Effector memory CD4-positive, alpha-beta T cell (primary cell): Measurements from ENCODE around the gene SFTA2.
"Not testable (repeated sequence)": the region's sequence is repeated elsewhere in the genome, so short reads cannot be mapped to it uniquely, and the experiment has no call there.

Experiments
- DNase-seq, 3 donors: peaks; one replicate each; pipeline ENCODE4 v3.0.0-alpha.2; 2020
- H3K27ac ChIP-seq: 2 replicates; pipeline ENCODE4 v1.7.0; 2013; ENCODE audit warnings: mild to moderate bottlenecking, low read length, moderate library complexity; ENCODE audit not compliant: insufficient read depth, poor library complexity, severe bottlenecking
- H3K27me3 ChIP-seq: replicated peaks from 2 replicates; pipeline ENCODE4 v1.7.0; 2013; ENCODE audit warnings: mild to moderate bottlenecking, low read length; ENCODE audit not compliant: insufficient read depth, control insufficient read depth, poor library complexity, severe bottlenecking
- H3K36me3 ChIP-seq: 2 replicates; pipeline ENCODE4 v1.7.0; 2013; ENCODE audit warnings: mild to moderate bottlenecking, low read length, moderate library complexity; ENCODE audit not compliant: control insufficient read depth, insufficient read depth
- H3K4me1 ChIP-seq: 2 replicates; pipeline ENCODE4 v1.7.0; 2013; ENCODE audit warnings: low read length, mild to moderate bottlenecking; ENCODE audit not compliant: control insufficient read depth, insufficient read depth, poor library complexity, severe bottlenecking
- H3K4me3 ChIP-seq: 2 replicates; pipeline ENCODE4 v1.7.0; 2013; ENCODE audit warnings: low read length, low read depth, mild to moderate bottlenecking; ENCODE audit not compliant: insufficient read depth, poor library complexity, severe bottlenecking
- H3K9me3 ChIP-seq: 2 replicates; pipeline ENCODE4 v1.7.0; 2013; ENCODE audit warnings: mild to moderate bottlenecking, low read length, moderate library complexity; ENCODE audit not compliant: control insufficient read depth

Gene SFTA2

DNA sequence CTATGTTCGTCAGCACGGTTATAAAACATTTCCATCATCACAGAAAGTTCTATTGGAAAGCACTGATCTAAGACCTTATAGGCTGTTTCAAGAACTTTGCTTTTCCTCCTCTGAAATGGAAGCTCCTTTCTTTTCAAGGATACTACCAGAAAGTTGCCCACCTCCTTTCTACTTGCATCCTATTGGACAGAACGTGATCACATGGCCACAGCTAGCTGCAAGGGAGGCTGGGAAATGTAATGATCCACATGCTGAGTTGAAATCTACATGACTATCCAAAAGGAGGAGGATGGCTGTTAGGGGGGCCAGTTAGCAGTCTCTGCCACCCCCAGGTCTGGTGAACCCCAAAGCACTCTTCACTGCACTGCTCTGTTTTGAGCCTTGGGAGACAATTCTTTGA lies 3.3 kb downstream of the SFTA2 start:
- Histone ChIP-seq H3K4me1 (no peaks in the 10 kb centered on the region), H3K27ac (no peak overlapping the region), H3K36me3 (peaks cover 25% of the 10 kb centered on the region), H3K4me3 (no peak overlapping the region), H3K9me3 (no peaks in the 10 kb centered on the region), H3K27me3 (no peaks in the 10 kb centered on the region)
- no peak for DNase-seq

DNA sequence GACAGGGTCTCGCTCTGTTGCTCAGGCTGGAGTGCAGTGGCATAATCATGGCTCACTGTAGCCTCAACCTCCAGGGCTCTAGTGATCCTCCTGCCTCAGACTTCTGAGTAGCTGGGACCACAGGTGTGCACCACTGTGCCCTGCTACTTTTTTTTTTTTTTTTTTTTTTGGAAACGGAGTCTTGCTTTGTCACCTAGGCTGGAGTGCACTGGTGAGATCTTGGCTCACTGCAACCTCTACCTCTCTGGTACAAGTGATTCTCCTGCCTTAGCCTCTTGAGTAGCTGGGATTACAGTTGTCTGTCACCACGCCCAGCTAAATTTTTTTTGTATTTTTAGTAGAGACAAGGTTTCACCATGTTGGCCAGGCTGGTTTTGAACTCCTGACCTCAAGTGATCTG lies 4.9 kb downstream of the SFTA2 start:
- H3K4me3 ChIP-seq, H3K4me1 ChIP-seq, H3K27ac ChIP-seq, DNase-seq, H3K27me3 ChIP-seq, H3K9me3 ChIP-seq: not testable (repeated sequence)
- peaks cover 38% of the 10 kb centered on the region for H3K36me3 ChIP-seq

DNA sequence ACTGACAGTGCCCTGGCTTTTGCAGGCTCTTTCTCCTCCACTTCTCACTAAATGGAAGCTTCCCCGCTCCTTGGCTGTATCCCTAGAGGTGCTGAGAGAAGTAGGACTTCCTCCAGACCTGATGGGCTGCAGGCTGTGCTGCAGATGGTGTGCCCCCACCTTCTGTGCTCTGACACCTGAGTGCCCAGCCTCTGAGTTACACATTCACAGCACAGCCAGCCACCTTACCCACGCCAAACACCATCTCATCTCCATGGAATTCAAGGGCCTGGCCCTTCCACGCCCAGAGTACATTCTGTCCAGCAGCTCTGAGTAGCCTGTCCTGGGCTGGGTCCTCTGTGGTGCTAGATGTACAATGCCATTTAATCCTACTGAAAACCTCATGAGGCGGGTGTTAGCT lies 5.3 kb downstream of the SFTA2 start:
- no peaks in the 10 kb centered on the region for H3K9me3 ChIP-seq
- no peaks in the 10 kb centered on the region for H3K27me3 ChIP-seq
- no peak for DNase-seq
- no peak overlapping the region for H3K27ac ChIP-seq
- no peaks in the 10 kb centered on the region for H3K4me1 ChIP-seq
- no peak overlapping the region for H3K4me3 ChIP-seq
- peaks cover 42% of the 10 kb centered on the region for H3K36me3 ChIP-seq

DNA sequence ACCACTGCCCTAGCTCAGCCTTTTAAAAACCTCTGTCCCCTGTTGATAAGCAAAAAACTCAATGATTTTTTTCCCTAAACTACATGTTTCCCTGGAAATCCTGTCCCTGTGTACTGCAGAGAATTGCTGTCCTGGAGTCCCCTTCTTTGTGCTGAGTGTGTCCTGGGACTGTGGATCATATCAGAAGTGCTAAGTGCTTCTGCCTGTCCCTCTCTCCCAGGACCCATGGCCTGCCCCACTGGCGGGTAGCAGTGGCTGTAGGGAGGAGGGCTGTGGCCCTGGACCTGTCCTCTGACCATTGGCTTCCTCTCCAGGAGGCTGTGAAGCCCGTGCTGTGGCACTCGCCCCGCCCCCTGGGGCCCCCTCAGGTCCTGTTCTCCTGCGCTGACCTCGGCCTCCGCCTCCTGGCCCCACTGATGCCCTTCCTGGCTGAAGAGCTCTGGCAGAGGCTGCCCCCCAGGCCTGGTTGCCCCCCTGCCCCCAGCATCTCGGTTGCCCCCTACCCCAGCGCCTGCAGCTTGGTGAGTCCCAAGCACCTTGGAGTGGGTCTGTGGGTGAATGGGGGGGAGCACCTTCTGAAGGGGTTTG lies 7.8 kb downstream of the SFTA2 start:
- not testable (repeated sequence) for H3K4me3 ChIP-seq, H3K9me3 ChIP-seq, H3K27ac ChIP-seq, DNase-seq, H3K4me1 ChIP-seq, H3K27me3 ChIP-seq
- peaks cover 67% of the 10 kb centered on the region for H3K36me3 ChIP-seq

DNA sequence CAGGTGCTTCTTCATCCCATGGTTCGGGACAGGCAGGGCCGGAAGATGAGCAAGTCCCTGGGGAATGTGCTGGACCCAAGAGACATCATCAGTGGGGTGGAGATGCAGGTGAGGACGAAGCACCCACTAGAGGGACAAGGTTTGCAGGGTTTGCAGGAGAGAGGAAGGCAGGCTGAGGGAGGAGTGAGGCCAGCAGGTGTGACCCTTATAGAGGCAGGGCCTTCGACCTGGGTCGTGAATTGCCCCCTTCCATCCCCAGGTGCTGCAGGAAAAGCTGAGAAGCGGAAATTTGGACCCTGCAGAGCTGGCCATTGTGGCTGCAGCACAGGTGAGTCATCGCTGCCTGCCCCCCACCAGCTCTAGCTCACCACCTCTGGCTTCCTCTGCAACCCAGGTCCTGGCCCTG lies 9.5 kb downstream of the SFTA2 start:
- Histone ChIP-seq H3K4me1 (no peaks in the 10 kb centered on the region), H3K27ac (no peak overlapping the region), H3K27me3 (no peaks in the 10 kb centered on the region), H3K9me3 (no peaks in the 10 kb centered on the region), H3K36me3 (peaks cover 75% of the 10 kb centered on the region), H3K4me3 (no peak overlapping the region)
- DNase-seq = no peak

DNA sequence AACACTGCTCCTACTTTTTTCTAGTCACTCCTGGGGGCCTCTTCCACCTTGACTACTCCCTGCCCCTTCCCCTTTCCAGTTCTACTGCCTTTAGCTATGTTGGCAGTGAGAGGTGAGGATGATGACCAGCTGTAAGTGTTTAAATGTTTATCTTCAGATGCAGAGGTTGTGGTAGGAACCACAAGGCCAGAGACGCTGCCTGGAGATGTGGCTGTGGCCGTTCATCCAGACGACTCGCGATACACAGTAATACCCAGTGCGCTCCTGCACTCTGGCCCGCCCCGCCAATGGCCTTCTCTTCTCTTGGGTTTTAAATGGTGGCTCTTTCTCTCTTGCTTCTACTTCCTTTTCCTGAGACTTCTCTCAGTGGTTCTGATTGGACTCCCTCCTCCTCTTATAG lies 13.3 kb downstream of the SFTA2 start:
- H3K36me3 ChIP-seq = peaks cover 57% of the 10 kb centered on the region
- no peak overlapping the region for H3K27ac ChIP-seq
- no peaks in the 10 kb centered on the region for H3K27me3 ChIP-seq
- no peak for DNase-seq
- H3K4me1 ChIP-seq = peaks cover 11% of the 10 kb centered on the region
- H3K4me3 ChIP-seq = no peak overlapping the region
- no peaks in the 10 kb centered on the region for H3K9me3 ChIP-seq

DNA sequence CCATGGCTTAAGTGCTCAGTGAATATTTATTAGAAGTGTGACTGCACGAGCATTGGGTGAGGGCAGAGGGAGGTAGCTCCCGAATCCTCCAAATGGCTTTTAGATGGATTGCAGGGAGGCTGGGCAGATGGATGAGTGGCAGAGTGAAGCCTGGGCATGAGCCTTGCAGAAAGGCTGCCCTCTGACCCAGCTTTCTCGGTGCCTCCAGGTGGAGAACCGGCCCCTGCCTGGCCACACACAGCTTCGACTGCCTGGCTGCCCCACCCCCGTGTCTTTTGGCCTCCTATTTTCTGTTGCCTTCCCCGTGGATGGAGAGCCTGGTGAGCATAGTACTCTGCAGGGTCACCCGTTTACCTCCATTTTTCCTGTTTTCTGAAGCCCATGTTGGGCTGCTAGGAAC lies 14.5 kb downstream of the SFTA2 start:
- Histone ChIP-seq H3K4me3 (no peak overlapping the region), H3K27me3 (no peaks in the 10 kb centered on the region), H3K27ac (no peak overlapping the region), H3K4me1 (peaks cover 16% of the 10 kb centered on the region), H3K36me3 (peaks cover 47% of the 10 kb centered on the region), H3K9me3 (no peaks in the 10 kb centered on the region)
- DNase-seq = no peak

DNA sequence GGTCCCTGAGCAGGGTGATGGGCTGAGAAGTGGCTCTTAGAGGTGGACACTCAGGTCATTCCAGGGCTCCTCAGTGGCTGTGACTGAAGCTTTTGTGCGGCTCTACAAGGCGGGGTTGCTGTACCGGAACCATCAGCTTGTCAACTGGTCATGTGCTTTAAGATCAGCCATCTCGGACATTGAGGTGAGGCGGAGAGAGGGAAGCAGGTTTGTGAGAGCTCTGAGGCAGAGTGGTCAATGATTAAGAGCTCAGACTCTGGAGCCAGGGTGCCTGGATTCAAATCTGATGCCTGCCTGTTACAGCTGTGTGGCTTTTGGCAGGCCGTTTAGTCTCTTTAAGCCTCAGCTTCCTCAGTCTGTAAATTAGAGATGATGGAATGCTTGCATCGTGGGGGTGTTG lies 14.9 kb downstream of the SFTA2 start:
- no peak overlapping the region for H3K4me3 ChIP-seq
- DNase-seq = no peak
- H3K27me3 ChIP-seq = no peaks in the 10 kb centered on the region
- no peaks in the 10 kb centered on the region for H3K9me3 ChIP-seq
- H3K4me1 ChIP-seq = peaks cover 16% of the 10 kb centered on the region
- H3K27ac ChIP-seq = no peak overlapping the region
- H3K36me3 ChIP-seq = peaks cover 43% of the 10 kb centered on the region

DNA sequence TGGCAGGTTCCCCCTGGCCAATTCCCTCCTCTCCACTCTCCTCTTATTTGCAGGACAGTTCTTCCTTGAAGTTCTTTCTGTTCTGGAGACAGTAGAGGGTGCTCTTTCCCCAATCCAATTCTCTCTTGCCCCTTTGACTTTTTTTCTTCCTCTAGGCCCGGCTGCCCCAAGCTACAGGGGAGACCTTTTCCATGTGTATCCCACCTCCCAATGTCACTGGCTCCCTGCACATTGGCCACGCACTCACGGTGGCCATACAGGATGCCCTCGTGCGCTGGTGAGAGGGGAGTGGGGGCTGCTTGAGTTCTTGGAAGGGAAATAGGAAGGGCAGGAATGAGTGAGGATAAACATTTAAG lies 16.4 kb downstream of the SFTA2 start:
- Histone ChIP-seq H3K4me3 (no peak overlapping the region), H3K4me1 (peaks cover 16% of the 10 kb centered on the region), H3K27me3 (no peaks in the 10 kb centered on the region), H3K36me3 (peaks cover 32% of the 10 kb centered on the region), H3K27ac (no peak overlapping the region), H3K9me3 (no peaks in the 10 kb centered on the region)
- DNase-seq = no peak

DNA sequence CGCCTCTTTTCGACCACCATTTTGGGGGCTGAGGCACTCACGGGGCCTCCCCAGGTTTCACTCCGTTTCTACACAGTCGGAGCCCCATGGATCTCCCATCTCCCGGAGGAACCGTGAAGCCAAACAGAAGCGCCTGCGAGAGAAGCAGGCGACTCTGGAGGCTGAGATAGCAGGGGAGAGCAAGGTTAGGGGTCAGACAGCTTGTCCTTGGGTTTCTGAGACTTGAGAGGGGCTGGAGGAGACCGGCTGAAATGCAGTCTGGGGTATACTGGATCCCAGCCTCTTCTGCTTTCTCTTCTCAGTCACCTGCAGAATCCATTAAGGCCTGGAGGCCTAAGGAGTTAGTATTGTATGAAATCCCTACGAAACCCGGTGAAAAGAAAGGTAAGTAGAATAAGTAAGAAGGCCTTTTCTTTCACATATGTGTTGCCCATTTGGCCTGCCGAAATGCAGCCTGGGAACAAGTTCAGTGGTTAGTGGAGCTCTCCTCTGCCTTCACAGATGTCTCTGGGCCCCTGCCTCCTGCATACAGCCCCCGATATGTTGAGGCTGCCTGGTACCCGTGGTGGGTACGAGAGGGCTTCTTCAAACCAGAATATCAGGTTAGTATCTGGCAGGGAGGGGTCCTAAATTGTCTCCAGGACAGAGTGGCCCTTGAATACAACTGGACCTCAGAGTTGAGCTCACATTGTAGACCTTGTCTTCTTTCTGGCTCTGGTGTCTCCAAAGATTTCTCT lies 16.9 kb downstream of the SFTA2 start:
- H3K36me3 ChIP-seq = peaks cover 28% of the 10 kb centered on the region
- H3K27ac ChIP-seq = peak overlapping the region; percentile 63
- peaks cover 16% of the 10 kb centered on the region for H3K4me1 ChIP-seq
- no peaks in the 10 kb centered on the region for H3K27me3 ChIP-seq
- peak overlapping the region; percentile 86 for H3K4me3 ChIP-seq
- no peak for DNase-seq
- H3K9me3 ChIP-seq = no peaks in the 10 kb centered on the region
